LNCaP clone FGC (cell line): ENCODE results near the gene KHDC3L.
"Not testable (repeated sequence)": the region's sequence is repeated elsewhere in the genome, so short reads cannot be mapped to it uniquely, and the experiment has no call there.

Source experiments
- DNase-seq: peaks from one replicate; pipeline ENCODE4 v3.0.0-alpha.2; 2011; ENCODE audit warnings: low read depth
- H3K4me3 ChIP-seq: 2 replicates; pipeline ENCODE4 v1.5.1; 2011; ENCODE audit warnings: mild to moderate bottlenecking, low read depth, low read length, control low read depth
- TF ChIP-seq, protein P1 (sequence below): IDR thresholded peaks from 2 replicates; pipeline ENCODE4 v1.5.1; 2012; ENCODE audit warnings: mild to moderate bottlenecking; ENCODE audit not compliant: control insufficient read depth, insufficient read depth; ENCODE audit errors: extremely low read depth

The KHDC3L gene

DNA sequence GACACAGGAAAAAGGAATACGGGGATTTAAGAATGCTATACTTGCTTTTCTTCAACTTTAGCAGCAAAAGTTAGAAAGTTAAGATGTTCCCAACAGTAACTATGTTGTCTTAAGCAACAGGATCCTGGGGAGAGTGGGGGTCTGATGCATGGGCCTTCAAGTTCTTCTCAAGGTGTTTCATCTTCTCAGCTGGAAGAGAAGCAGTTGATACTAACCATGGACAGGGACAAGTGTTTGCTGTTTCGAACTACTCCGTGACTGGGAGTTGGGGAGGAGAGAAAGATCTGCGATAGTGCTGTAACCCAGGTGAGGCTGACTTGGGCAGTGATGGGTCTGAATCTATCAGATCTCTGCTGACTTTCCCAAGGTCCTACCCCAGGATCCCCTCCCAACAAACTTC is 6.2 kb downstream of the KHDC3L start:
- no peak overlapping the region for H3K4me3 ChIP-seq
- TF ChIP-seq, protein P1, sequence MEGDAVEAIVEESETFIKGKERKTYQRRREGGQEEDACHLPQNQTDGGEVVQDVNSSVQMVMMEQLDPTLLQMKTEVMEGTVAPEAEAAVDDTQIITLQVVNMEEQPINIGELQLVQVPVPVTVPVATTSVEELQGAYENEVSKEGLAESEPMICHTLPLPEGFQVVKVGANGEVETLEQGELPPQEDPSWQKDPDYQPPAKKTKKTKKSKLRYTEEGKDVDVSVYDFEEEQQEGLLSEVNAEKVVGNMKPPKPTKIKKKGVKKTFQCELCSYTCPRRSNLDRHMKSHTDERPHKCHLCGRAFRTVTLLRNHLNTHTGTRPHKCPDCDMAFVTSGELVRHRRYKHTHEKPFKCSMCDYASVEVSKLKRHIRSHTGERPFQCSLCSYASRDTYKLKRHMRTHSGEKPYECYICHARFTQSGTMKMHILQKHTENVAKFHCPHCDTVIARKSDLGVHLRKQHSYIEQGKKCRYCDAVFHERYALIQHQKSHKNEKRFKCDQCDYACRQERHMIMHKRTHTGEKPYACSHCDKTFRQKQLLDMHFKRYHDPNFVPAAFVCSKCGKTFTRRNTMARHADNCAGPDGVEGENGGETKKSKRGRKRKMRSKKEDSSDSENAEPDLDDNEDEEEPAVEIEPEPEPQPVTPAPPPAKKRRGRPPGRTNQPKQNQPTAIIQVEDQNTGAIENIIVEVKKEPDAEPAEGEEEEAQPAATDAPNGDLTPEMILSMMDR: no peak
- no peak for DNase-seq

DNA sequence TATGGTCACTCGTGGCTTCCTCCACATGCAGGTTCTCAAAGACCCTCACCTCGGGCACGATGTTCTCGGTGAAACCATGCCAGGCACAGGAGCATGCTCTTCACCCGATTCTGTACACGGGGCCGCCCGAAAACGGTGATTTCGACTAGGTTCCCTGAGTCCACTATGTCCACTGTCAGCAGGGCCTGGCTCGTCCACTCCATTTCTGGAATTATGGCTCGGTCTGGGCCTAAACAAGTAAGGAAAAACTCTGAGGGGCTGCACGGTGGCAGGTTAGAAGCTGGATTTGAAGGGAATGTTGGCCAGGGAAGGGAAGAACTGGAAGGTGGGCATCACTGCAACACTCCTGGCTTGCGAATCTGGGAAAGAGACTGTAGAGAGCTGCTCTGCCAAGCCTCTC is 6.7 kb downstream of the KHDC3L start:
- TF ChIP-seq, protein P1: no peak
- H3K4me3 ChIP-seq: no peak overlapping the region

DNA sequence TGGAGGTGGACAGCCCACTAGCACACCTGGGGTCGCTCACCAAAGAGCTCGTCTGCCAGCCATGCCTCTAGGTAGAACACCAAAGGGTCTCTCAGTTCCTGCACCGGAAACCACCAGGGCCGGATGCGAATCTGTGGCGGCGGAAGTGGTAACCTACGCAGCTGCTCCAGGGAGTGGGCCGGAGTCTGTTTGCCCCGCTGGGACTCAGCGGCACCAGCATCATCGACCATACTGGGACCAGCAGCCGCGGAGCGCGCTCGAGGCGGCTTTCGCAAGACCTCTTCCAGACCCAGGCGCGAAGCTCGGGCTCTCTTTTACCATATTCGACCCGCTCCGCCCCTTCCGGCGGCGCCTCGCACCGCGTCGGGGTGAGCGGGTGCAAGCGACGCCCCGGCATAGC is 7.1 kb downstream of the KHDC3L start, which contains the start of gene OOEP:
Gene OOEP, minus strand, starts transcription at position 335 of the 400 bp plus-strand sequence. Its CDS starts 105 bp downstream, at position 230.
- no peak for DNase-seq

More for the DNA sequence above, 6.7 kb downstream of the KHDC3L start:
- no peak for DNase-seq

DNA sequence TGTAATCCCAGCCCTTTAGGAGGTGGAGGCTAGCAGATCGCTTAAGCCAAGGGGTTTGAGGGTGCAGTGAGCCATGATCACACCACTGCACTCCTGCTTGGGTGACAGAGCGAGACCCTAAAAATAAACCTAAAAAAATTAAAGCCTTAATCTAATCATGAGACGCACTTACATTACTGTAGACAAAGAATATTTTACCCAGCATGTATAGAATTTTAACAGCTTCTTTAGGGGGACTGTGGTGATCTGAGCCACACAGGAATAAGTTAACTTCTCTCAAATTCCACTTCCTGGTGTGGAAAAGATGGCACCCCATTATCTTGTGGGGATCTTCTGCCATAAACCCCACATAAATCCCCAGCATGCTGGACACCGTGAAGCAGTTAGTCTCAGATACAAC is 9.5 kb downstream of the KHDC3L start:
- no peak for DNase-seq
- H3K4me3 ChIP-seq: no peak overlapping the region
- TF ChIP-seq, protein P1: no peak

More for the DNA sequence above, 7.1 kb downstream of the KHDC3L start, which contains the start of gene OOEP:
- no peak within 1 kb of the TSS for H3K4me3 ChIP-seq
- TF ChIP-seq, protein P1: no peak

DNA sequence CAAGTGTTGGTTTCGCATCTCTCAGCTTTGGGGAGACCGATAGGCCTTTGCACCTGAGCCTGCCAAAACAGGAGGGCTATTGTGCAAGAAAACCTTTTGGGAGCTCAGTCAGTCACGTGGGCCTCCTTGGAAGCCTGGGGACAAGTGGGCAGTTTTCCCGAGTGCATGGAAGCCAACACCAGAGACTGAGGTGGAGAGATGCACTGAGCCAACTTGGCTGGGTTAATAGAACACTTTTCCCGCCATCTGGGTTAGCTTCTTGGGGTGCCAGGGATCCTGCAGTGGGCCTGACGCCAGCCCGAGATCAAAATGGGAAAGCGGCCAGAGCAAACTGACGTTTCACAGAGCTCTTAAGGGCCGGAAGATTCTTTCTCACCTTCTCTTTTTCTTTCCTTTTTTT is 10.1 kb downstream of the KHDC3L start:
- TF ChIP-seq, protein P1: no peak
- no peak for DNase-seq
- H3K4me3 ChIP-seq: no peak overlapping the region

DNA sequence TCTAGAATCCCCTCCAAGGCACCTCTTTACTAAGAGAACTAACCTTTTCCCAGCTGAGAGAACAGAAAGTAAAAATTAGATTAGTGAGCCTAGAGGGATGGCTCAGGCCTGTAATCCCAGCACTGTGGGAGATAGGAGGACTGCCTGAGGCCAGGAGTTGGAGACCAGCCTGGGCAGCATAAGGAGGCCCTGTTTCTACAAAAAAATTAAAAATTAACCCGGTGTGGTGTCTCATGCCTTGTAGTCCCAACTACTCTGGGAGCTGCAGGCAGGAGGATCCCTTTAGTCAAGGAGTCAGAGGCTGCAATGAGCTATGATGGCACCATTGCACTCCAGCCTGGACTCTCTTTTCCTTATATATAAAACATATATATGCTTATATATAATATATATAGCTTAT is 12.8 kb downstream of the KHDC3L start:
- H3K4me3 ChIP-seq: no peak overlapping the region
- DNase-seq: no peak
- TF ChIP-seq, protein P1: no peak

DNA sequence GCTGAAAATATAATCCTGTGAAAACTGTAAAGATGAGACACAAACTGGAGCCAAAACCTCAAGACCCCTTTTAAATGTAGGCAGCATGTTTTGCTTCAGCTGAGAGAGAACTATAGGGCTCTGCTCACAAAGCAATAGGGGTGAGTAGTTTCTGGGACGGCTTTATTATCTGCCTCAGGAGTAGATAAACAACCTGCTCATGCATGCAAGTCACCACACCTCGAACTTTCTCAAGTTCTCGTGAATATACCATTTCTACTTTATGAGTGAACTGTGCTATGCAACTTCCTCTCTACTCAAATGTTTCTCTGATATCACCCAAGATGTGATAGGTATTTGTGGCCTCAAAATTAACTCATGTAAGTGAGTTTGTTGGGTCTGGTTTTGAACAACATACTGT is 14.8 kb downstream of the KHDC3L start:
- TF ChIP-seq, protein P1: no peak
- DNase-seq: no peak
- H3K4me3 ChIP-seq: no peak overlapping the region

DNA sequence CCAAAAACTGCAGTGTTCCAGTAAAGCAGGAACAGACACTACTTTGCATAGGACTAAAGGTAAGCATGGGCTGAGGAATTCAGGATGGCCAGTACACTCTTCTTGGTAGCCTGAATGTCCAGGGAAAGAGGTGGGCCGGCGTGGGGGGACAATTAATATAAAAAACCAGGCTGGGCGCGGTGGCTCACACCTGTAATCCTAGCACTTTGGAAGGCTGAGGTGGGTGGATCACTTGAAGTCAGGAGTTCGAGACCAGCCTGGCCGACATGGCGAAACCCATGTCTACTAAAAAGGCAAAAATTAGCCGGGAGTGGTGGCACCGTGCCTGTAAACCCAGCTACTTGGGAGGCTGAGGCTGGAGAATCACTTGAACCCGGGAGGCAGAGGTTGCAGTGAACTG is 19.1 kb downstream of the KHDC3L start:
- H3K4me3 ChIP-seq, DNase-seq: not testable (repeated sequence)
